GM12875 (cell line): Measurements from ENCODE around the gene TMEM202.
"Not testable (repeated sequence)": the region's sequence is repeated elsewhere in the genome, so short reads cannot be mapped to it uniquely, and the experiment has no call there.

Experiments used
- H3K4me3 ChIP-seq: one replicate; pipeline ENCODE4 v1.5.1; 2011; ENCODE audit warnings: low read depth, low read length, control low read depth
- TF ChIP-seq, protein P1 (sequence below): IDR thresholded peaks from 2 replicates; pipeline ENCODE4 v1.5.1; 2011; ENCODE audit warnings: low read depth, mild to moderate bottlenecking, control low read depth, inconsistent platforms, low read length, moderate library complexity, borderline replicate concordance; ENCODE audit not compliant: insufficient read depth

TMEM202 gene

DNA sequence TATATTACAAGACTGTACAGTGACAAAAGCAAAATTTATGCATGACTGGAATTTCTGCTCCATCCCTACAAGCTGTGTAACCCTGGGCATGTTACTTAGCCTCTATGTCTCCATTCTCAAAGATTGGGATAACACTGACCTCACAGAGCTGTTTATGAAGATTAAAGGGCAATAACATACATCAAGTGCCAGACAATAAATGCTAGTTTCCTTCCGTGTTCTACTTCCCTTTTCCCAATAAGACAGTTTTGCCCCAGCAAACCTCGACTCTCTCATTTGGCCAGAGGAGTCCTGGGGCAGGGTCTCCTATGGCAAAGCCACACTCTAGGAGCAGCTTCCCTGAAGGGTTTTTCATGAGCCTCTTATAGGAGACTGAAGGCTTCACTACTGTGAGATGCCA lies 29.8 kb upstream of the TMEM202 start:
- TF ChIP-seq, protein P1, sequence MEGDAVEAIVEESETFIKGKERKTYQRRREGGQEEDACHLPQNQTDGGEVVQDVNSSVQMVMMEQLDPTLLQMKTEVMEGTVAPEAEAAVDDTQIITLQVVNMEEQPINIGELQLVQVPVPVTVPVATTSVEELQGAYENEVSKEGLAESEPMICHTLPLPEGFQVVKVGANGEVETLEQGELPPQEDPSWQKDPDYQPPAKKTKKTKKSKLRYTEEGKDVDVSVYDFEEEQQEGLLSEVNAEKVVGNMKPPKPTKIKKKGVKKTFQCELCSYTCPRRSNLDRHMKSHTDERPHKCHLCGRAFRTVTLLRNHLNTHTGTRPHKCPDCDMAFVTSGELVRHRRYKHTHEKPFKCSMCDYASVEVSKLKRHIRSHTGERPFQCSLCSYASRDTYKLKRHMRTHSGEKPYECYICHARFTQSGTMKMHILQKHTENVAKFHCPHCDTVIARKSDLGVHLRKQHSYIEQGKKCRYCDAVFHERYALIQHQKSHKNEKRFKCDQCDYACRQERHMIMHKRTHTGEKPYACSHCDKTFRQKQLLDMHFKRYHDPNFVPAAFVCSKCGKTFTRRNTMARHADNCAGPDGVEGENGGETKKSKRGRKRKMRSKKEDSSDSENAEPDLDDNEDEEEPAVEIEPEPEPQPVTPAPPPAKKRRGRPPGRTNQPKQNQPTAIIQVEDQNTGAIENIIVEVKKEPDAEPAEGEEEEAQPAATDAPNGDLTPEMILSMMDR, result no peak
- no peak overlapping the region for H3K4me3 ChIP-seq

DNA sequence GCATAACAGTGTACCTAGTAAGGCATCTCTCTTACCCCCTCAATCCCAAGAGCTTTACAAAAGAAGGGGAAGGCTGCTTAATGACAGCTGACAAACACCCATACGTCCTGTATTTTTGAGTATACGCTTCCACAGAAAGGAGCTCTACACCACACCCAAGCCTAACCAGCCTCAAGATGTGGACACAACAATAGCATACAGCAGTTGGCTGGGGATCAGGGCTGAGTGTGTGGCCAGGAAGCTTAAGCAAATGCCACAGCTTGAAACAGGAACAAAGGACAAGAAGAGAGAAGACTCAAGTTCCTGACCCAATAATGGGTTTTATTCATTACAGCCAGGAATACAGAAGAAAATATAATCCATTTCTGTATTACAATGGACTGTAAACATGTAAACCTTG lies 29.2 kb upstream of the TMEM202 start:
- H3K4me3 ChIP-seq, result no peak overlapping the region
- TF ChIP-seq, protein P1, result no peak

DNA sequence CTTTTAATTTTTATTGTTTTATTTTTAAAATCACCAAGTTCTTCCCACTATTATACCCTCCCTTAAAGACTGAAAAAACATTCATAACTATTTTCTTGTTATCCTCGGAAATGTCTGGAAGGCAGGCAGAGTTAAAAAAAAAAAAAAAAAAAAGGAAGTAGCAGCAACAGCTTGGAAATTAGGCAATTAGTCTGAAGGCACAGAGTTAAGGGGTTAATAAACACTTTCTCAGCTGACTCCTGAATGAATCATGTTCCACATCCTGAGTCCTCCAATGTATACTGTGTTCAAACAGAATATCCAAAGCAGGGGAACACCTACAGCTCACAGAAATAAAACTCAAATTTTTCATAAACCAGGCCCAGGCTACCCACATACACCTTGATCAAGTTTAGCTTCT lies 28.1 kb upstream of the TMEM202 start:
- TF ChIP-seq, protein P1, result no peak
- H3K4me3 ChIP-seq, result no peak overlapping the region

DNA sequence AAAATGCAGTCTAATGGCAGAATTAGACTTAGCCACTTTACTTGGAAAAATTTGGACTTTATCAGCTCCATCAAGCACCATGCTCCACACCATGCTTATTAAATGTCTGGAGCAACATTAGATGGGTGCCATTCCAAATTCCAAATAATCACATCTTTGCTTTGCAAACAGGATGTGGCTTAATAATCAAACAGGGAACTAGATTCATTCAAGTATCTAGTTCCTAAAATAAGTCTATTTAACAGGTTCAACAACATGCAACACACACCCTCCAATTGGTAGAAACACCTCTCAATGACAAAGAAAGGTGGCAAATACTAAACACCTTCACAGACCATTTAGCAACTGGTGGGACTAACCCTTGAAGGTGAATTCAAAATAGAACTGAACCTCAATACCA lies 25.7 kb upstream of the TMEM202 start:
- H3K4me3 ChIP-seq, result no peak overlapping the region
- TF ChIP-seq, protein P1, result no peak

DNA sequence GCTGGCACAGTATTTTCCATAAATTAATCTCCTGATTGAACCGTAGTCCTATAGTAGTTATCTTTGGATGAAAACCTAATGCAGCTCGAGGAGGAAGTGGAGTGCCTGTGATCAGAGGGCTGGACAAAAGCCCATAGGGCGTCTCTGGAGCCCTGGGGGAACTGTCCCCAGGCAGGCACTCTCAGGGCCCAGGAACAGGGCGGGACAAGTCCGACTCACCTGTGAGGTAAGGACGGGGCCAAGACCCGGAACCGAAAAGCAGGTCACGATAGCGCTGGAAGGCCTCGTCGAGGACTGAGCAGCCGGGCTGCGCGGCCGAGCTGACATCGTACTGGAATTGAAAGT lies 22.6 kb upstream of the TMEM202 start:
- H3K4me3 ChIP-seq, result peak overlapping the region; percentile 91

DNA sequence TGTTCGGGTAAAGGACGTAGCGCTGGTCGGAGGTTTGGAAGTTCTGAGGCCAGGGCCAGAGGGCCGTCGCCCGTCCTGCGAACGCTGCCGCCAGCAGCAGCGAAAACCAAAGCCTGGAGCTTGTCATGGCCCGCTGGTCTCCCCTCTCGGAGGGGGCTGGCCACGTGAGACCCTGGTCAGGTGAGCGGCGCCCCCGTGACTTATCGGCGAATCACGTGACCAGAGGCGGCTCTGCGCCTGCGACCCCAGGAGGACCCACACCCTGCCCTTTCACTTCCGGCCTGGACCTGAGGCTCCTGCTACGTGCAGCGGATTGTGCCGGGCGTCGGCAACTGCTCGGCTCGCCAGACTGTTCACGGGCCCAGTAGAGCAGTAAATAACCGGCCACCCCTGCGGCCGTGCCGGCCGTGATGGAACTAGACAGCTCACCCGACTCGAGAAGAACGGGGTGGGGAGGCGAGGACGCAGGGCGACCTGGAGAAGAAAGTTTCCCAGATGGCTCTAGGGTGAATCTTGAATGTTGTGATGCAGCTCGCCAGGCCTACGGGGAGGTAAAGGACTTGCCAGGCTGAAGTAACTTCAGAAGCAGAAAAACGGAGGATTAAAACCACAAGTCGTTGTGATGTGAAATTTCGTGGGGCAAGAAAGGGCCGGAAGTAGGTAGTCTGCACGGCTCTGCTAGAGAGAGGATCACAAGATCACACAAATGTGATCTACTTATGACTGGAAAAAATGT lies 22.1 kb upstream of the TMEM202 start, which contains the start of gene HEXA:
HEXA (minus strand) TSS at position 169 of the 736 bp plus-strand sequence; CDS start at position 127, 42 bp downstream.
- TF ChIP-seq, protein P1, result no peak
- peak within 1 kb of the TSS; percentile 91 for H3K4me3 ChIP-seq

More for the DNA sequence above, 22.6 kb upstream of the TMEM202 start:
- TF ChIP-seq, protein P1, result no peak

DNA sequence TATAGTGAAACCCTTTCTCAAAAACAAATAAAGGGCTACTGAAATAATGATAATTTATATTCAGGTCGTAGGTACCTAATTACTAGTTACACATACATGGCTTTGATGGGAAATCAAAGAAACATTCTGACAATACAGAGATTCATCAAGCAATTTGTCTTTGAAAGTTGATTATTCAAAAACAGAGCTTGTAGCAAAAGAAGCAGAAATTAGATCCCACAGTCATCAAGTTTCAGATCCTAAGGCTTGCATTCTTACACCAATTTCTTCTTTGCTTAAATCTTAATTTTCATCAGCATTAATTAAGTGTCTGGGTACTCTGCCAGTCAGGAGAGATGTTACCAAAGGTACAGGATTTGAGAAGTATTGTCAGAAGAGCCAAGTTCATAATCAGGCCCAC lies 20.8 kb upstream of the TMEM202 start:
- TF ChIP-seq, protein P1, result no peak

DNA sequence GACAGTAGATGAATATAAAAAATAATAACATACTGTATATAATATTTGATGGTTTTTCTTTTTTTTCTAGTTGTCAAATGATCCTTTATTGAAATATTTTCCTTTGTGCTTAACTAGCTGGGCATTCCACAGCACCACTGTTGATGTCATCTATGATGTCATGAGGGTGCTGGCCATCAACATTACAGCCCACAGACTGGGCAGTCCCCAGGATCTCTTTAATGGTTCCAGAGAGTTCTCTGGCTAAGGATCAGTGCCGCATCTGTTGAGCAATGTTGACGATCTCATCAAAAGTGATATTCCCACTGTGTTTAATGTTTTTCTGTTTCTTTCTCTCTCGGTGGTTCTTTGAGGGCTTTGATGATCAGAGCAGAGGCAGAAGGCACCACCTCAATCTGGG lies 19.0 kb upstream of the TMEM202 start:
- not testable (repeated sequence) for H3K4me3 ChIP-seq

More for the DNA sequence above, 20.8 kb upstream of the TMEM202 start:
- no peak overlapping the region for H3K4me3 ChIP-seq
